Islet precursor cell (in vitro differentiated cells): Measurements from ENCODE around the gene ZNF23.
A peak's percentile ranks its signal among the peaks of the same experiment; 100 is the strongest.

ENCODE experiments used
- DNase-seq: peaks from one replicate; pipeline ENCODE4 v3.0.0-alpha.2; 2018

The ZNF23 gene

GRCh38 chr16:71425746-71426068, 36.3 kb downstream of the ZNF23 start:
- no peak for DNase-seq

- no peak for DNase-seq
Observed at GRCh38 chr16:71424626-71425025, 37.4 kb downstream of the ZNF23 start.

GRCh38 chr16:71423865-71424264, 38.2 kb downstream of the ZNF23 start:
- no peak for DNase-seq

GRCh38 chr16:71423016-71423415, 39.0 kb downstream of the ZNF23 start:
- no peak for DNase-seq

- DNase-seq: peak; percentile 80
Observed at GRCh38 chr16:71421911-71422310, 40.1 kb downstream of the ZNF23 start.

- DNase-seq: no peak
Observed at GRCh38 chr16:71414038-71414437, 48.0 kb downstream of the ZNF23 start.

- no peak for DNase-seq
Observed at GRCh38 chr16:71413341-71413740, 48.7 kb downstream of the ZNF23 start.

- DNase-seq: peak; percentile 89
Observed at GRCh38 chr16:71412270-71413160, 49.5 kb downstream of the ZNF23 start.

GRCh38 chr16:71410146-71410545, 51.9 kb downstream of the ZNF23 start:
- DNase-seq: no peak

- DNase-seq: no peak
Observed at GRCh38 chr16:71409011-71409775, 52.9 kb downstream of the ZNF23 start.

GRCh38 chr16:71408536-71408935, 53.5 kb downstream of the ZNF23 start:
- no peak for DNase-seq

- DNase-seq: no peak
Observed at GRCh38 chr16:71407731-71408130, 54.3 kb downstream of the ZNF23 start.

GRCh38 chr16:71406724-71407123, 55.3 kb downstream of the ZNF23 start:
- no peak for DNase-seq

GRCh38 chr16:71406316-71406715, 55.7 kb downstream of the ZNF23 start:
- no peak for DNase-seq

GRCh38 chr16:71404364-71404763, 57.7 kb downstream of the ZNF23 start:
- DNase-seq: no peak

GRCh38 chr16:71402674-71403073, 59.4 kb downstream of the ZNF23 start:
- DNase-seq: no peak

GRCh38 chr16:71402007-71402406, 60.0 kb downstream of the ZNF23 start:
- no peak for DNase-seq

GRCh38 chr16:71399801-71400563, 62.1 kb downstream of the ZNF23 start:
- no peak for DNase-seq
